ENCODE data around the gene AMBP. TPM values are rescaled to one million over a fixed set of nuclear protein-coding genes. Genes with fewer than 3 reads are reported as not detected.

The AMBP gene
- total RNA-seq, 1 donor from 2014 or later = not detected

GRCh38 chr9:114012126-114012525 lies 66.0 kb downstream of the AMBP start:
- intact Hi-C loops (cut with micrococcal nuclease) = no loop called here

- intact Hi-C loops (cut with micrococcal nuclease) = no loop called here
Measured at GRCh38 chr9:114011313-114011712, 66.8 kb downstream of the AMBP start.

Other genes starting within 250 kb of the AMBP start
- 0.02 and 0.10 TPM in 2 replicates for gene ZNF618, start 202.0 kb downstream of the AMBP start, total RNA-seq
- not detected in 2 replicates for gene KIF12, start 21.0 kb upstream of the AMBP start, total RNA-seq
- 1.2 TPM in 2 replicates for gene COL27A1, start 77.2 kb upstream of the AMBP start, total RNA-seq
- gene ORM1, start 244.8 kb upstream of the AMBP start, total RNA-seq = not detected in 2 replicates